Measurements from ENCODE around the gene SIGLEC11. TPM values are rescaled to one million over a fixed set of nuclear protein-coding genes. Genes with fewer than 3 reads are reported as not detected.

The SIGLEC11 gene
- polyA plus RNA-seq, 1 of the 3 experiments (the other 2 are of a cell fraction) = not detected

GRCh38 chr19:49918089-49918488, 42.9 kb downstream of the SIGLEC11 start:
- H3K36me3 ChIP-seq (replicated peaks in 1 of 2; ENCODE audit: control insufficient read depth in 1 of 2, insufficient read depth in 2 of 2, low read length in 1 of 2) = peaks cover 10 to 28% of the 10 kb centered on the region in 2 experiments
- no peaks in the 10 kb centered on the region for H3K9me3 ChIP-seq
- no peaks in the 10 kb centered on the region for H3K4me1 ChIP-seq (ENCODE audit: control insufficient read depth in 1 of 2, insufficient read depth in 2 of 2, low read depth in 1 of 2, low read length in 1 of 2)
- no peak overlapping the region for H3K27ac ChIP-seq (ENCODE audit: low read depth in 2 of 2, low read length in 1 of 2)
- H3K27me3 ChIP-seq (ENCODE audit: insufficient read depth) = no peaks in the 10 kb centered on the region
- H3K79me2 ChIP-seq (ENCODE audit: insufficient read depth) = peaks cover 79% of the 10 kb centered on the region
- H3K9me2 ChIP-seq = no peaks in the 10 kb centered on the region
- ChIA-PET POLR2A (no interaction called here), CTCF (interaction anchor here (1.0 to 1.3 kb wide), 2 partner anchors 20 to 28 kb away, joined by 4 read pairs; no protein-coding TSS in a partner anchor)
- no peak for TF ChIP-seq YY1 (IDR thresholded peaks at IDR 0.05; ENCODE audit: low read depth)
- TF ChIP-seq, protein P1, sequence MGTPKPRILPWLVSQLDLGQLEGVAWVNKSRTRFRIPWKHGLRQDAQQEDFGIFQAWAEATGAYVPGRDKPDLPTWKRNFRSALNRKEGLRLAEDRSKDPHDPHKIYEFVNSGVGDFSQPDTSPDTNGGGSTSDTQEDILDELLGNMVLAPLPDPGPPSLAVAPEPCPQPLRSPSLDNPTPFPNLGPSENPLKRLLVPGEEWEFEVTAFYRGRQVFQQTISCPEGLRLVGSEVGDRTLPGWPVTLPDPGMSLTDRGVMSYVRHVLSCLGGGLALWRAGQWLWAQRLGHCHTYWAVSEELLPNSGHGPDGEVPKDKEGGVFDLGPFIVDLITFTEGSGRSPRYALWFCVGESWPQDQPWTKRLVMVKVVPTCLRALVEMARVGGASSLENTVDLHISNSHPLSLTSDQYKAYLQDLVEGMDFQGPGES (IDR thresholded peaks at IDR 0.05; ENCODE audit: low read depth, low read length) = no peak
- TF ChIP-seq FOXJ3 (CRISPR knock-in tag; IDR thresholded peaks at IDR 0.05) = no peak
- no peak for TF ChIP-seq SMC3 (IDR thresholded peaks at IDR 0.05; ENCODE audit: low read depth, low read length)
- TF ChIP-seq EP300 (IDR thresholded peaks at IDR 0.05; ENCODE audit: borderline replicate concordance in 1 of 2, low read depth in 1 of 2, low read length in 1 of 2) = no peak
- TF ChIP-seq JUND (IDR thresholded peaks at IDR 0.05) = no peak
- no peak for TF ChIP-seq RAD21 (IDR thresholded peaks at IDR 0.05; ENCODE audit: low read length)
- no peak for TF ChIP-seq NFIC (IDR thresholded peaks at IDR 0.05; ENCODE audit: borderline replicate concordance)
- TF ChIP-seq RCOR1 (IDR thresholded peaks at IDR 0.05; ENCODE audit: low read length) = no peak
- TF ChIP-seq FOSL2 (IDR thresholded peaks at IDR 0.05; ENCODE audit: borderline replicate concordance, low read depth) = no peak
- no peak for TF ChIP-seq RXRA (IDR thresholded peaks at IDR 0.05; ENCODE audit: borderline replicate concordance, low read depth)
- TF ChIP-seq, protein P2, sequence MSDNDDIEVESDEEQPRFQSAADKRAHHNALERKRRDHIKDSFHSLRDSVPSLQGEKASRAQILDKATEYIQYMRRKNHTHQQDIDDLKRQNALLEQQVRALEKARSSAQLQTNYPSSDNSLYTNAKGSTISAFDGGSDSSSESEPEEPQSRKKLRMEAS (IDR thresholded peaks at IDR 0.05; ENCODE audit: low read depth) = no peak
- TF ChIP-seq TAF1 (IDR thresholded peaks at IDR 0.05; ENCODE audit: borderline replicate concordance, low read depth, low read length) = no peak
- TF ChIP-seq MEF2A (IDR thresholded peaks at IDR 0.05; ENCODE audit: borderline replicate concordance, low read depth) = no peak
- TF ChIP-seq, protein P3, sequence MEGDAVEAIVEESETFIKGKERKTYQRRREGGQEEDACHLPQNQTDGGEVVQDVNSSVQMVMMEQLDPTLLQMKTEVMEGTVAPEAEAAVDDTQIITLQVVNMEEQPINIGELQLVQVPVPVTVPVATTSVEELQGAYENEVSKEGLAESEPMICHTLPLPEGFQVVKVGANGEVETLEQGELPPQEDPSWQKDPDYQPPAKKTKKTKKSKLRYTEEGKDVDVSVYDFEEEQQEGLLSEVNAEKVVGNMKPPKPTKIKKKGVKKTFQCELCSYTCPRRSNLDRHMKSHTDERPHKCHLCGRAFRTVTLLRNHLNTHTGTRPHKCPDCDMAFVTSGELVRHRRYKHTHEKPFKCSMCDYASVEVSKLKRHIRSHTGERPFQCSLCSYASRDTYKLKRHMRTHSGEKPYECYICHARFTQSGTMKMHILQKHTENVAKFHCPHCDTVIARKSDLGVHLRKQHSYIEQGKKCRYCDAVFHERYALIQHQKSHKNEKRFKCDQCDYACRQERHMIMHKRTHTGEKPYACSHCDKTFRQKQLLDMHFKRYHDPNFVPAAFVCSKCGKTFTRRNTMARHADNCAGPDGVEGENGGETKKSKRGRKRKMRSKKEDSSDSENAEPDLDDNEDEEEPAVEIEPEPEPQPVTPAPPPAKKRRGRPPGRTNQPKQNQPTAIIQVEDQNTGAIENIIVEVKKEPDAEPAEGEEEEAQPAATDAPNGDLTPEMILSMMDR (IDR thresholded peaks at IDR 0.05) = no peak
- no peak for TF ChIP-seq PBX3 (IDR thresholded peaks at IDR 0.05)
- TF ChIP-seq REST (IDR thresholded peaks at IDR 0.05; ENCODE audit: low read depth, low read length) = no peak
- no peak overlapping the region for H2AFZ ChIP-seq (ENCODE audit: low read depth)
- 95% methylated on average over 8 of the region's 8 CpGs for WGBS (ENCODE audit: low lambda C conversion rate)
- H3F3A ChIP-seq (replicated peaks; ENCODE audit: insufficient read depth) = no peaks in the 10 kb centered on the region
- no peak overlapping the region for H3K4me2 ChIP-seq
- peaks cover 51% of the 10 kb centered on the region; the same call in 1 of the 2 replicates for H4K20me1 ChIP-seq (ENCODE audit: insufficient read depth)
- no peak for DNase-seq
- H3K4me3 ChIP-seq (ENCODE audit: low read depth in 2 of 2, low read length in 1 of 2) = no peak overlapping the region
- no peak overlapping the region for H3K9ac ChIP-seq

Measured in SK-N-SH (cell line).